GM12878 (cell line): ENCODE results near the gene CENPA. TPM values are rescaled to one million over a fixed set of nuclear protein-coding genes. Genes with fewer than 3 reads are reported as not detected.

ENCODE experiments used
- ATAC-seq: fragments of 200-7000 bp; cut with Tn5 transposase; 3 replicates; pipeline ENCODE4 v1.9.1; 2020; ENCODE audit warnings: mild to moderate bottlenecking, moderate library complexity
- BruUV-seq: library from RNA; stranded (reverse); fragments of 400-500 nt; replicated peaks from 2 replicates; lab custom pipeline; 2021; lab: Mats Ljungman, UMichigan
- CTCF ChIA-PET: fragments of 300-600 bp; sonication (Branson Sonifier 250); formaldehyde crosslinking; extraction: SDS; loops from one replicate; lab custom pipeline; 2021; ENCODE audit warnings: inconsistent platforms; lab: Yijun Ruan, JAX
- POLR2A ChIA-PET: fragments of 350-600 bp; formaldehyde crosslinking; extraction: SDS; loops from one replicate; lab custom pipeline; 2021; ENCODE audit warnings: inconsistent platforms; lab: Charles Lee
- RAD21 ChIA-PET: fragments of 300-600 bp; sonication (Branson Sonifier 250); formaldehyde crosslinking; loops from one replicate; lab custom pipeline; 2023; ENCODE audit warnings: antibody characterized with exemption; ENCODE audit not compliant: unreplicated experiment; lab: Charles Lee
- SMC1A ChIA-PET: fragments of 300-600 bp; sonication (Branson Sonifier 250); formaldehyde crosslinking; loops from one replicate; lab custom pipeline; 2023; ENCODE audit not compliant: unreplicated experiment, uncharacterized antibody; lab: Charles Lee
- DNase-seq: peaks from one replicate; pipeline ENCODE4 v3.0.0-alpha.2; 2011; ENCODE audit warnings: low read depth, low spot score
- FAIRE-seq: peaks from 3 replicates; lab custom pipeline; 2011; peaks lifted over from hg19 to GRCh38; lab: Jason Lieb, UNC
- H2AFZ ChIP-seq: 2 replicates; pipeline ENCODE4 v1.6.0; 2011; ENCODE audit warnings: low read depth, low read length, control low read depth; ENCODE audit not compliant: control insufficient read depth
- H3K27ac ChIP-seq: 2 replicates; pipeline ENCODE4 v1.5.1; 2011; ENCODE audit warnings: control low read depth; ENCODE audit not compliant: control insufficient read depth, insufficient read depth
- H3K27me3 ChIP-seq, 2 experiments: replicated peaks in 1 of 2; 2 replicates each; pipeline versions ENCODE4 v1.6.0 to v1.6.1; 2011; ENCODE audit warnings: low read length in 1 of 2; ENCODE audit not compliant: control insufficient read depth in 2 of 2, insufficient read depth in 2 of 2
- H3K36me3 ChIP-seq, 2 experiments: 2 replicates each; pipeline ENCODE4 v1.5.1; 2011; ENCODE audit warnings: low read length in 1 of 2; ENCODE audit not compliant: control insufficient read depth in 2 of 2, insufficient read depth in 2 of 2
- H3K4me1 ChIP-seq: 2 replicates; pipeline ENCODE4 v1.6.1; 2011; ENCODE audit warnings: mild to moderate bottlenecking, low read length, moderate library complexity, mixed read lengths; ENCODE audit not compliant: control insufficient read depth, insufficient read depth
- H3K4me2 ChIP-seq: 2 replicates; pipeline ENCODE4 v1.6.0; 2011; ENCODE audit warnings: control low read depth; ENCODE audit not compliant: control insufficient read depth, insufficient read depth
- H3K4me3 ChIP-seq: fragments of 200-600 bp; sonication (generic); 2 replicates; pipeline ENCODE4 v1.5.1; 2016
- H3K79me2 ChIP-seq: 2 replicates; pipeline ENCODE4 v1.6.0; 2011; ENCODE audit warnings: low read length; ENCODE audit not compliant: control insufficient read depth, insufficient read depth
- H3K9ac ChIP-seq: 2 replicates; pipeline ENCODE4 v1.8.0; 2011; ENCODE audit warnings: low read length, control low read depth, mixed read lengths; ENCODE audit not compliant: control insufficient read depth, insufficient read depth
- H3K9me3 ChIP-seq: replicated peaks from 3 replicates; pipeline ENCODE4 v1.5.1; 2011; ENCODE audit warnings: mild to moderate bottlenecking, low read length; ENCODE audit not compliant: control insufficient read depth, insufficient read depth
- H4K20me1 ChIP-seq: 2 replicates; pipeline ENCODE4 v1.6.0; 2011; ENCODE audit not compliant: control insufficient read depth, insufficient read depth
- ATF2 ChIP-seq: IDR thresholded peaks from 2 replicates; pipeline ENCODE4 v1.6.1; 2012; ENCODE audit warnings: low read length, inconsistent platforms
- BACH1 ChIP-seq: fragments of 450-650 bp; IDR thresholded peaks from 2 replicates; pipeline ENCODE4 v1.6.1; 2017; ENCODE audit warnings: mild to moderate bottlenecking, borderline replicate concordance
- CEBPZ ChIP-seq: fragments of 150-350 bp; IDR thresholded peaks from 2 replicates; pipeline ENCODE4 v1.6.1; 2016; ENCODE audit warnings: low read depth, low read length
- CREM ChIP-seq: IDR thresholded peaks from 2 replicates; pipeline ENCODE4 v1.6.1; 2014; ENCODE audit warnings: antibody characterized with exemption, low read depth
- DPF2 ChIP-seq: fragments of 450-650 bp; IDR thresholded peaks from 2 replicates; pipeline ENCODE4 v1.6.1; 2017; ENCODE audit warnings: mild to moderate bottlenecking
- GATAD2B ChIP-seq: fragments of 450-650 bp; conservative IDR thresholded peaks from 2 replicates; pipeline ENCODE4 v1.6.1; 2017; ENCODE audit warnings: low read depth, mild to moderate bottlenecking, moderate library complexity
- HDAC6 ChIP-seq: fragments of 200-600 bp; sonication (generic); IDR thresholded peaks from one replicate; pipeline ENCODE4 v1.8.0; 2017; ENCODE audit warnings: antibody characterized with exemption; ENCODE audit not compliant: unreplicated experiment
- JUND ChIP-seq: IDR thresholded peaks from 2 replicates; pipeline ENCODE4 v1.6.1; 2012; ENCODE audit warnings: low read depth, mild to moderate bottlenecking, low read length, improper control_type of control experiment, moderate library complexity
- MEF2B ChIP-seq: fragments of 450-650 bp; IDR thresholded peaks from 2 replicates; pipeline ENCODE4 v1.6.1; 2018; ENCODE audit warnings: mild to moderate bottlenecking, moderate library complexity; ENCODE audit not compliant: partially characterized antibody, poor library complexity, severe bottlenecking
- MLLT1 ChIP-seq: fragments of 450-650 bp; IDR thresholded peaks from 2 replicates; pipeline ENCODE4 v1.6.1; 2016; ENCODE audit warnings: mild to moderate bottlenecking
- MTA3 ChIP-seq: IDR thresholded peaks from 2 replicates; pipeline ENCODE4 v1.6.1; 2012; ENCODE audit warnings: low read length, inconsistent platforms, borderline replicate concordance
- MXI1 ChIP-seq: fragments of 150-350 bp; IDR thresholded peaks from 2 replicates; pipeline ENCODE4 v1.6.1; 2011; ENCODE audit warnings: low read depth, mild to moderate bottlenecking, inconsistent platforms, low read length, improper control_type of control experiment
- NFIC ChIP-seq: IDR thresholded peaks from 2 replicates; pipeline ENCODE4 v1.6.1; 2012; ENCODE audit warnings: low read depth, mild to moderate bottlenecking, inconsistent platforms, low read length, moderate library complexity
- POLR2A ChIP-seq: IDR thresholded peaks from 2 replicates; pipeline ENCODE4 v1.6.1; 2011; ENCODE audit warnings: low read depth, mild to moderate bottlenecking, low read length
- RCOR1 ChIP-seq: conservative IDR thresholded peaks from 2 replicates; pipeline ENCODE4 v1.6.1; 2012; ENCODE audit warnings: low read depth, low read length, improper control_type of control experiment
- RELA ChIP-seq: fragments of 450-650 bp; IDR thresholded peaks from 2 replicates; pipeline ENCODE4 v1.8.0; 2014; ENCODE audit warnings: borderline replicate concordance; ENCODE audit not compliant: partially characterized antibody
- SMAD5 ChIP-seq: IDR thresholded peaks from 2 replicates; pipeline ENCODE4 v1.6.1; 2016; ENCODE audit warnings: antibody characterized with exemption, low read depth
- ZNF207 ChIP-seq: fragments of 450-650 bp; IDR thresholded peaks from 2 replicates; pipeline ENCODE4 v1.6.1; 2014; ENCODE audit warnings: antibody characterized with exemption, mild to moderate bottlenecking, borderline replicate concordance
- WGBS: methylation state at CpG from one replicate; pipeline ENCODE4 v1.1.6; 2016; ENCODE audit warnings: low lambda C conversion rate; ENCODE audit not compliant: insufficient replicate concordance, insufficient coverage; ENCODE audit errors: missing lambda C conversion rate; 5-methylcytosine and 5-hydroxymethylcytosine counted together
- in situ Hi-C: fragments of 300-500 bp; cut with MboI; formaldehyde crosslinking; loops from 9 replicates; pipeline ENCODE4 v1.14.3; 2018; ENCODE audit warnings: mixed read lengths
- intact Hi-C: fragments of 100-400 bp; cut with micrococcal nuclease; formaldehyde crosslinking; loops from one replicate; pipeline ENCODE4 v1.14.2; 2022; ENCODE audit not compliant: unreplicated experiment
- polyA plus RNA-seq, 11 experiments: library from polyadenylated mRNA; depleted of rRNA in 4 of 11; unstranded in 6 of 11; stranded (reverse) in 5 of 11; fragments of >200 nt; fragmentation: Nextera tagmentation in 4 of 11; fragmentation: Illumina TruSeq in 1 of 11; extraction: Ambion mirVana in 4 of 11; extraction: Trizol in 1 of 11; gene quantifications; 1 replicate in 1 of 11; 2 replicates in 10 of 11; pipeline versions ENCODE4 v1.2.1 to v1.2.3, GENCODE V29; 2011 to 2016; ENCODE audit warnings: inconsistent platforms in 2 of 11, missing spikeins in 2 of 11, low read depth in 1 of 11
- total RNA-seq, 4 experiments: library from RNA; depleted of rRNA in 3 of 4; stranded (reverse); fragments of >200 nt in 3 of 4; fragmentation: Illumina TruSeq in 1 of 4; extraction: Trizol in 1 of 4; gene quantifications; 2 replicates each; pipeline versions ENCODE4 v1.2.1 to v1.2.3, GENCODE V29; 2013 to 2021

Gene CENPA
- total and polyA plus RNA-seq, 10 of the 15 experiments (the other 5 are each of a cell fraction or from before 2014, with no cell fraction given), result 8.1 to 66.6 (median 36.7) TPM

GRCh38 chr2:26811791-26812694 lies 26.2 kb downstream of the CENPA start (continued):
- TF ChIP-seq GATAD2B (no peak), SMAD5 (no peak), MEF2B (no peak), CREM (no peak)
- TF ChIP-seq, all 136 proteins: peak for 0

- Histone ChIP-seq H4K20me1 (no peaks in the 10 kb centered on the region), H2AFZ (no peak overlapping the region), H3K27me3 (no peaks in the 10 kb centered on the region), H3K36me3 (no peaks in the 10 kb centered on the region), H3K4me2 (no peak overlapping the region), H3K9ac (no peak overlapping the region), H3K79me2 (no peaks in the 10 kb centered on the region), H3K27ac (no peak overlapping the region), H3K9me3 (no peaks in the 10 kb centered on the region), H3K4me1 (no peaks in the 10 kb centered on the region), H3K4me3 (no peak overlapping the region)
- BruUV-seq, result no TSS peak
- FAIRE-seq (no peak), DNase-seq (no peak), ATAC-seq (no peak)
- in situ Hi-C loops, result no loop called here
- POLR2A ChIA-PET, result no interaction called here
- 68% methylated on average over 3 of the region's 3 CpGs for WGBS
- intact Hi-C loops, result no loop called here
- CTCF ChIA-PET, result no interaction called here
- SMC1A ChIA-PET, result no interaction called here
- RAD21 ChIA-PET, result no interaction called here
- TF ChIP-seq MTA3 (no peak), MXI1 (no peak), DPF2 (no peak), HDAC6 (no peak), RELA (no peak), CEBPZ (no peak), JUND (no peak), BACH1 (no peak), ATF2 (no peak), MLLT1 (no peak), MEF2B (no peak), ZNF207 (no peak), NFIC (no peak), POLR2A (no peak), RCOR1 (no peak)
Observed at GRCh38 chr2:26812731-26813130, 26.9 kb downstream of the CENPA start.
